Measurements from ENCODE around the gene OR5D16.
"Not testable (repeated sequence)": the region's sequence is repeated elsewhere in the genome, so short reads cannot be mapped to it uniquely, and the experiment has no call there.

The OR5D16 gene

GRCh38 chr11:55838452-55838851, at the start of gene OR5D16:
OR5D16 (plus strand) TSS chr11:55838752; CDS start chr11:55838752, 0 bp downstream.
- no peak for DNase-seq

GRCh38 chr11:55791606-55792005, 46.9 kb upstream of the OR5D16 start:
- DNase-seq: no peak

GRCh38 chr11:55793321-55793720, 45.2 kb upstream of the OR5D16 start:
- DNase-seq: no peak

- DNase-seq: no peak
Observed at GRCh38 chr11:55795256-55795655, 43.3 kb upstream of the OR5D16 start, which contains the start of gene OR5D14. OR5D14 (plus strand) TSS chr11:55795556; CDS start chr11:55795556, 0 bp downstream.

DNA sequence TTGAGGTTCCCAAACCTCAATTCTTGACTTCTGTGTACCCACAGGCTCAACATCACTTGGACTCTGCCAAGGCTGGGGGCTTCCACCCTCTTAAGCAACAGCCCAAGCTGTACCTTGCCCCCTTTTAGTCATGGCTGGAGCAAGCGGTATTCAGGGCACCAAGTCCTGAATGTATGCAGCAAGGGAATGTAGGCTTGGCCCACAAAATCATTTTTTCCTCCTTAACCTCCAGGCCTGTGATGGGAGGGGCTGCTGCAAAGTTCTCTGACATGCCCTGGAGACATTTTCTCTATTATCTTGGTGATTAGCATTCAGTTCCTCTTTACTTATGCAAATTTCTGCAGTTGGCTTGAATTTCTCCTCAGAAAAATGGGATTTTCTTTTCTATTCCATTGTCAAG, 32.3 kb upstream of the OR5D16 start:
- no peak for DNase-seq

- DNase-seq: no peak
Observed at GRCh38 chr11:55811067-55811466, 27.5 kb upstream of the OR5D16 start, which contains the start of gene OR5L1. OR5L1 (plus strand) TSS chr11:55811367; CDS start chr11:55811467, 100 bp downstream.

DNA sequence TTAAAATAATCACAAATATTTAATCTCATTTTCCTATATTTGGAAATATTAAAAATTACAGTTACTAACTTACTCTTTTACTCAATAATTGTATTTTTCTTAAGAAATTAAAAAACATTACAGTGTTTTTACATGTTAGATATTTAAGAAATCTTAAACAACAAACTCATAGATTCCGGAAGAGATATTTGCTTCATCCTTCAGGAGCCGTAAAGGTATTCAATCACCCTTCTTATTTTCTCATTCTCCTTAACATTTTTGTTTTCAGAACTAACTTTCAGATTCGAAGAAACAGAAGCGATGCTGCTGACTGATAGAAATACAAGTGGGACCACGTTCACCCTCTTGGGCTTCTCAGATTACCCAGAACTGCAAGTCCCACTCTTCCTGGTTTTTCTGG, 19.2 kb upstream of the OR5D16 start, which contains the start of gene OR5D18:
Gene OR5D18 (plus strand): TSS at position 301 of the 400 bp plus-strand sequence. CDS start 0 bp downstream, at position 301.
- no peak for DNase-seq

DNA sequence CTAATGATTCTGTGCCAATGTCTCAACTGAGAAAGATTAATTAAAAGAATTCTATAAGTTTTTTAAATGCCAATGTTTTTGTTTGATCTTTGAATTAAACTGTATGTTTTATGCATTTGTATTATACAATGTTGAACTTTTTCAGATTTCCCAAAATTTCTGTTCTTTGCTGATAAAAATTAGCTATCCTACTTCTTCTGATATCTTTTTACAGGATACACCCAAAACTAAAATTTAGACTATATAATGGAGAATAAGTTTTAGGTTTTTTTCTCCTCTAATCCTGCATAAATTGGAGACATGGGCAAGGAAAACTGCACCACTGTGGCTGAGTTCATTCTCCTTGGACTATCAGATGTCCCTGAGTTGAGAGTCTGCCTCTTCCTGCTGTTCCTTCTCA, 11.6 kb upstream of the OR5D16 start, which contains the start of gene OR5L2:
Gene OR5L2 (plus strand): TSS at position 301 of the 400 bp plus-strand sequence. CDS start 0 bp downstream, at position 301.
- DNase-seq: no peak

DNA sequence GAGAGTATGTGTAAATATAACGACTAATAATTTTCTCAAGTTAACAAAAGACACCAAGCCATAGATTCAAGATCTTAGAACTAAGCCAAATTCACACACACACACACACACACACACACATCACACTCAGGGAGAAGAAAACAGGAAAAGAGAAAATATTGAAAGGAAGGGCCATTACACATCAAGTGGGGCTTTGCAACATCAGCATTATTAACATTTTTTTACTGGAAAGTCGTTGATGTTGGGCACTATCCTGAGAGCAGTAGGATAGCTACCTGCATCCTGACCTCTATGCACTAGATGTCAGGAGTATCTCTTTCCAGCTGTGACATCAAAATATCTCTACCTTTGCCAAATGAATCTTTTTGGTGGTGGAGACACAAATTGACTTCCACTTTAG, 8.9 kb downstream of the OR5D16 start:
- DNase-seq: no peak

- DNase-seq: no peak
Observed at GRCh38 chr11:55849037-55849436, 10.5 kb downstream of the OR5D16 start.

DNA sequence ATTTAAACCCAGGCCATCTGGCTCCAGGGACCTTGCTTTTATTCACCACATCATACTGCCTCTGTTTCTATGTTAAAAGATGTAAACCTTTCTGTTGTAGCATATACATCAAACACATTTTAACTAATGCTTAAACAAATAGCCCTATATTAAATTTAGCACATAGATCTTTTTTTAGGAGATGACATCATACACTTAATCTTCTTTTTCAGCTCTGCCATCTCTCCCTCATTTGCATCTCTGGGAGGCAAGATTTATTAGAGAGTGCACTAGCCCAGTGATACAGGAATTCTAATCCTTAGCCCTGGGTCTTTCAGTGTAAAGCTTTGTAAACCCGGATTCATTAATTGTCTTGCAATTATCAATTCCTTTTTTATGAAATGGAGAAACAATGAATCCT, 13.6 kb downstream of the OR5D16 start:
- DNase-seq: no peak

- no peak for DNase-seq
Observed at GRCh38 chr11:55854704-55855103, 16.2 kb downstream of the OR5D16 start.

GRCh38 chr11:55867354-55867753, 28.8 kb downstream of the OR5D16 start:
- DNase-seq: not testable (repeated sequence)

DNA sequence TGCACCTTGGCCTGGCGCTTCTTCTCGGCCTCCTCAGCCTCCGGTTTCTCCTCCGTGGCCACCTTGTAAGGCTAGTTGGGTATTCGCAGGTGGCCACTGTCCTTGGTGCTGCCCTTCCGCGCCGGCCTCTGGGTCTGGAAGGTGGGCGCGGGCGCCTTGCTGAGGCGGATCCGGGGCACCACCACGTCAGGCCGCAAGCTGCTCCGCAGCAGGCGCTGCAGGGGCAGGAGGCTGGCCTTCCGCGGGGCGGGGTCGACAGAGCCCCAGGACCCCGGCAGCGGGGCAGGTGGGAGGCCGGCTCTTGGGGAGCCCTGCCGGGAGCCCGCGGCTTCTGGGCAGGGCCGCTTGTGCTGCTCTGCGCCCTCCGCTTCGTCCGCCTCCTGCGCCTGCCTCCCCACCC, 34.2 kb downstream of the OR5D16 start:
- DNase-seq: not testable (repeated sequence)

- DNase-seq: not testable (repeated sequence)
Observed at GRCh38 chr11:55873146-55873545, 34.6 kb downstream of the OR5D16 start.

DNA sequence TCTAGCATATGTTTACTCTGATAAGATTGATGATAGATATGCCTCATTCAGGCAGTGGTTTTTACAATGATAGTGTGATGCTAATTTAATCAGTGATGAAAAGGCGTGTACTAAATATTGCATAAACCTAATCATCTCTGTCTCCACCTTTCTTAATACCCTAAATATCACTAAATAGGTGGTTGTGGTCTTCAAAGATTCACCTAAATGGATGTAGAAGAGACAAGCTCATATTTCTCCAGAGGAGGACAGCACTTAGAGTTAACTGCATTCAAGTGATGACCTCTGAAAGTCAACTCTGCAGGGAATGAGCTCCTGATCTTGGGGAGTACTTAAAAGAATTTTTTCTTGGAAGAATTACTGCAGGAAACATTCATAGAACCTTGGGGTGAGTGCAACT, 44.4 kb downstream of the OR5D16 start, which contains the start of gene TRIM51:
Gene TRIM51 (plus strand): TSS at position 301 of the 400 bp plus-strand sequence. CDS start 2,132 bp downstream, outside the sequence.
- not testable (repeated sequence) for DNase-seq

DNA sequence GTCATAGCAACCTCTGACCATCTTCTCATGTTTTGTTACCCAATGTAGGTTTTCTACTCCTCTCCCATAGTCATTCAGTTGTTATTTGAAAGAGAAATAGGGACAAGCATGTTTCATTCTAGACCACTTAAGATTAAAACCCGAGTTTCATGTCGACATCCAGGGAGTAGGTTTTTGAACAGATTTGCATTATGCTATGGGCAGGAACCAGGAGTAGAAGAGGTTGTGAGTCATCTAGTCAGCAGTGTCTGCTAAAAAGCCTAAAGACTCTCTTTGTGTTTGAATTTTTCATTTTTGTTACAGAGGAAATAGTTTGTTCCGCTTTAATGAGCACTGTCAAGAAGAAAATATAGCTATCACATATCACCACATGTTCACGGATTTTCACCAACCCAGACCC, 46.4 kb downstream of the OR5D16 start:
- not testable (repeated sequence) for DNase-seq

GRCh38 chr11:55885481-55885880, 46.9 kb downstream of the OR5D16 start:
- not testable (repeated sequence) for DNase-seq
